ENCODE data around the gene MYOD1. TPM values are rescaled to one million over a fixed set of nuclear protein-coding genes. Genes with fewer than 3 reads are reported as not detected.
A peak's percentile ranks its signal among the peaks of the same experiment; 100 is the strongest.

The MYOD1 gene
- total RNA-seq, 4 donors from 2014 or later = not detected

GRCh38 chr11:17724020-17724908 lies 4.9 kb downstream of the MYOD1 start:
- H3K4me3 ChIP-seq = no peak overlapping the region
- peaks cover 0 to 22% (median 0%) of the 10 kb centered on the region in 4 donors for H3K4me1 ChIP-seq
- DNase-seq = no peak
- H3K36me3 ChIP-seq = no peaks in the 10 kb centered on the region
- TF ChIP-seq CTCF (IDR thresholded peaks at IDR 0.05) = no peak
- TF ChIP-seq POLR2A (IDR thresholded peaks at IDR 0.05) = no peak
- no peaks in the 10 kb centered on the region for H3K9me3 ChIP-seq
- H3K27me3 ChIP-seq = peaks cover 0 to 26% of the 10 kb centered on the region in 2 donors
- H3K27ac ChIP-seq = no peak overlapping the region

DNA sequence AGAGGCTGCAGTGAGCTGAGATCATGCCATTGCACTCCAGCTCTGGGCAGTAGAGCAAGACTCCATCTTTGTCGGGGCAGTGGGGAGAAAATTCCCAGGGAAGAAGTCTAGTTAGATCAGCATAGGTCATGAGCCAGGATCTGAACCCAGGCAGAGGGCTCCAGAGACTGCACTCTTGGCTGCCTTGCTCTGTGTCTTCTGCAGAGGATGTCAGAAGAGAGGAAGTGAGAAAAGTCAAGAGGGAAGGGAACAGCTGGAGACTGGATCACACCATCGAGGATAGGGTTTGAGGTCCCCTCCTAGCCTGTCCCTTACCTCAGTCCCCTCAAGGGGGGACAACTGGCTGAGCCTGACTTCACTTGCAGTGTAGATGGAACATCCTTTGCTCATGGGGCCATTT lies 5.8 kb downstream of the MYOD1 start:
- no peak for TF ChIP-seq POLR2A (IDR thresholded peaks at IDR 0.05)
- no peak for TF ChIP-seq CTCF (IDR thresholded peaks at IDR 0.05)
- H3K27me3 ChIP-seq = peaks cover 0 to 17% of the 10 kb centered on the region in 2 donors
- H3K9me3 ChIP-seq = no peaks in the 10 kb centered on the region

DNA sequence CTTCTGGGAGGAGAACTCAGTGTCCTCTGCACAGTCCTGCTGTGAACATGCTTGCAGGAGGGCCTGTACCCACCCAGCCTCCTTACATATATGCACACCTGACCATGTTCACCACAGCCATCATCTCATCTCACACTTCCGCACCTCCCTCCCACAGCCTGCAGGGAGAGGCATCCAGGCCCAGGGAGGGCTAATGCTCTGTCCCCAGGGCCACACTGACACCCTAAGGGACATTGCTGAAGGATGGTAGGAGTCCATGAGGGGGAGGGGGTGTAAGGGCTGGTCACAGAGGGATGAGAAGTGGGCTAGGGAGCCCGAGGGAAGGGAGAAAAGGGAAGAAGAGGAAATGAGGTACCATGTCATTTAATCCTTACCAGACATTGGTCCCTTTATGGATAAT lies 10.8 kb downstream of the MYOD1 start:
- DNase-seq = peak in 1 of 3 donors; percentile 30
- no peak for TF ChIP-seq POLR2A (IDR thresholded peaks at IDR 0.05)
- TF ChIP-seq CTCF (IDR thresholded peaks at IDR 0.05) = no peak
- peaks cover 0 to 2% of the 10 kb centered on the region in 2 donors for H3K27me3 ChIP-seq
- no peaks in the 10 kb centered on the region for H3K9me3 ChIP-seq
- H3K27ac ChIP-seq = no peak overlapping the region
- H3K4me3 ChIP-seq = no peak overlapping the region
- no peaks in the 10 kb centered on the region for H3K36me3 ChIP-seq
- peaks cover 0 to 8% (median 2%) of the 10 kb centered on the region in 4 donors for H3K4me1 ChIP-seq

More for the DNA sequence above, 5.8 kb downstream of the MYOD1 start:
- Histone ChIP-seq H3K27ac (no peak overlapping the region), H3K4me1 (peaks cover 0 to 18% (median 0%) of the 10 kb centered on the region in 4 donors), H3K4me3 (no peak overlapping the region), H3K36me3 (no peaks in the 10 kb centered on the region)
- DNase-seq = no peak

DNA sequence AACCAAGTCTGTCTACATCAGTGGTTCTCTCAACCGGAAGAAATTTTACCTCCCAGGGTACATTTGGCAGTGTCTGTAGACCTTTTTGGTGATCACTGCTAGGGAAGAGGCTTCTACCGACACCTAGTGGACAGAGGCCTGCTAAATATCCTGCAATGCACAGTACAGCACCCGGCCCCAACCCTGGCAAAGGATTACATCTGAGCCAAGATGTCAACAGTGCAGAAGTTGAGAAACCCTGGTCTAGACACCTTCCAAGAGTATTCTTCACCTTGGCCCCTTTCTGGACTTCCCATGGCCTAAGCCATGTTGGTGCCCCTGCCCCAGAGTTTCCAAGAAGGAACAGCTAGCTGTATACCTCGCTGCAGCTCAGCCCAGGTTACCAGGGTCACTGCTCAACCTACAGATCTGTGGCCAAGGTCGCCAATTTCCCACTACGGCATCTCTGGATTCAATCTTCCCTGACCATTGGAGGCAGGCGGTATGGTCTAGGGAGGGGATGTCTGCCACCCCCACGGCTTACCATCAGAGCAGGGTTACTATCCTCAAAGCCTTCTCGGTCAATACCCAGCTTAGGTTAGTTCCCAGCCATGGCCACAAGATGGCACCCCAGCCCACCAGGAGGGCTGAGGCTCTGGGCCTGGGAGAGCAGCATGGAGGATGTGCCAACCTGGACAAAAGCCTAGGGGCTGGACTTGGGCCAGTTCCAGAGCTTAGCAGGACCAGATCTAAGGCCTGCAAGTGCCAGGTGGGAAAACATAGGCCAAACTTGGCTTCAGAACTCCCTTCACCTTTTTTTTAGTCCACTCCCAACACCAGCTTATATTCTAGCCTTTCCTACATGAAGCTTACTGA lies 11.5 kb downstream of the MYOD1 start:
- peak; percentile 37 to 83 (median 78) for DNase-seq
- Histone ChIP-seq H3K4me1 (peaks cover 0 to 15% (median 3%) of the 10 kb centered on the region in 4 donors), H3K27me3 (peaks cover 0 to 9% of the 10 kb centered on the region in 2 donors), H3K9me3 (no peaks in the 10 kb centered on the region), H3K27ac (no peak overlapping the region), H3K4me3 (no peak overlapping the region), H3K36me3 (no peaks in the 10 kb centered on the region)
- peak in 5 of 6 experiments; percentile 23 to 81 (median 80) for TF ChIP-seq CTCF (IDR thresholded peaks at IDR 0.05)
- no peak for TF ChIP-seq POLR2A (IDR thresholded peaks at IDR 0.05)

GRCh38 chr11:17733261-17733660 lies 13.9 kb downstream of the MYOD1 start:
- TF ChIP-seq POLR2A (IDR thresholded peaks at IDR 0.05) = no peak
- TF ChIP-seq CTCF (IDR thresholded peaks at IDR 0.05) = no peak
- Histone ChIP-seq H3K9me3 (no peaks in the 10 kb centered on the region), H3K27me3 (peaks cover 0 to 26% of the 10 kb centered on the region in 2 donors), H3K4me3 (no peak overlapping the region), H3K36me3 (no peaks in the 10 kb centered on the region), H3K4me1 (peaks cover 0 to 19% (median 3%) of the 10 kb centered on the region in 4 donors), H3K27ac (no peak overlapping the region)
- peak in 1 of 3 donors; percentile 29 for DNase-seq
